GM12865 (cell line): ENCODE measurements around the gene AGO4.
"Not testable (repeated sequence)": the region's sequence is repeated elsewhere in the genome, so short reads cannot be mapped to it uniquely, and the experiment has no call there.

Source experiments
- DNase-seq: peaks from one replicate; pipeline ENCODE4 v3.0.0; 2010; ENCODE audit warnings: low read depth
- H3K4me3 ChIP-seq: 2 replicates; pipeline ENCODE4 v1.5.1; 2011; ENCODE audit warnings: mild to moderate bottlenecking, low read depth, low read length, control low read depth
- CTCF ChIP-seq: IDR thresholded peaks from 2 replicates; pipeline ENCODE4 v1.5.1; 2011; ENCODE audit warnings: low read length, control low read depth, low read depth, inconsistent platforms; ENCODE audit not compliant: insufficient read depth; ENCODE audit errors: missing control alignments

Gene AGO4

GRCh38 chr1:35863881-35864625 is 56.2 kb downstream of the AGO4 start:
- no peak for TF ChIP-seq CTCF
- DNase-seq = no peak
- H3K4me3 ChIP-seq = no peak overlapping the region

GRCh38 chr1:35864813-35865212 is 57.0 kb downstream of the AGO4 start:
- no peak for DNase-seq
- TF ChIP-seq CTCF = no peak
- H3K4me3 ChIP-seq = no peak overlapping the region

GRCh38 chr1:35866991-35867390 is 59.2 kb downstream of the AGO4 start:
- DNase-seq = no peak
- no peak overlapping the region for H3K4me3 ChIP-seq
- TF ChIP-seq CTCF = no peak

GRCh38 chr1:35869245-35869950 is 61.6 kb downstream of the AGO4 start:
- not testable (repeated sequence) for DNase-seq, H3K4me3 ChIP-seq

- TF ChIP-seq CTCF = no peak
- H3K4me3 ChIP-seq = no peak overlapping the region
- DNase-seq = no peak
Measured at GRCh38 chr1:35870651-35871309, 63.0 kb downstream of the AGO4 start.

GRCh38 chr1:35873243-35873750 is 65.5 kb downstream of the AGO4 start:
- TF ChIP-seq CTCF = no peak
- no peak overlapping the region for H3K4me3 ChIP-seq
- peak; percentile 20 for DNase-seq

GRCh38 chr1:35874115-35874514 is 66.3 kb downstream of the AGO4 start:
- not testable (repeated sequence) for DNase-seq, H3K4me3 ChIP-seq
